ENCODE results near the gene EXT2.

Gene EXT2

DNA sequence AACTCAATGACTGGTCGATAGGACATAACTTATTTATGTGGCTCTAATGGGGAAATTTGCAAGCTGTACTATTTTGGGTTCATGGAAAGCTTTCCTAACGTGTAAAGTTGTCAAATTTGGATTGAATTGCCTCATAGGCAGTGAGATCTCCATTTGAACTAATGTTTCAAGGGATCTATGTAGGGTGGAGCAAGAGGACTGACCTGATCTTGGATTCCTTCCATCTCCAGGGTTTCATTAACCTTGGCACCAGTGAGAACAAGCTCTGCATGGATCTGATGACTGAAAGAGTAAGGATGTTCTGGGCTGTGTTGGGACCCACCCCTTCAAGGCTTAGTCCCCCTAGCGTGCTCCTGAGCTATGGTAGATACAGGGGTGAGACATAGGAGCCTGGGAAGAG, 45.6 kb upstream of the EXT2 start:
- Histone ChIP-seq H3K4me3 (replicated peaks; ENCODE audit: insufficient read depth, low read length) (no peak overlapping the region), H3K27ac (replicated peaks) (no peak overlapping the region), H3K27me3 (ENCODE audit: insufficient read depth, poor library complexity, severe bottlenecking) (no peaks in the 10 kb centered on the region)
- TF ChIP-seq, protein P1, sequence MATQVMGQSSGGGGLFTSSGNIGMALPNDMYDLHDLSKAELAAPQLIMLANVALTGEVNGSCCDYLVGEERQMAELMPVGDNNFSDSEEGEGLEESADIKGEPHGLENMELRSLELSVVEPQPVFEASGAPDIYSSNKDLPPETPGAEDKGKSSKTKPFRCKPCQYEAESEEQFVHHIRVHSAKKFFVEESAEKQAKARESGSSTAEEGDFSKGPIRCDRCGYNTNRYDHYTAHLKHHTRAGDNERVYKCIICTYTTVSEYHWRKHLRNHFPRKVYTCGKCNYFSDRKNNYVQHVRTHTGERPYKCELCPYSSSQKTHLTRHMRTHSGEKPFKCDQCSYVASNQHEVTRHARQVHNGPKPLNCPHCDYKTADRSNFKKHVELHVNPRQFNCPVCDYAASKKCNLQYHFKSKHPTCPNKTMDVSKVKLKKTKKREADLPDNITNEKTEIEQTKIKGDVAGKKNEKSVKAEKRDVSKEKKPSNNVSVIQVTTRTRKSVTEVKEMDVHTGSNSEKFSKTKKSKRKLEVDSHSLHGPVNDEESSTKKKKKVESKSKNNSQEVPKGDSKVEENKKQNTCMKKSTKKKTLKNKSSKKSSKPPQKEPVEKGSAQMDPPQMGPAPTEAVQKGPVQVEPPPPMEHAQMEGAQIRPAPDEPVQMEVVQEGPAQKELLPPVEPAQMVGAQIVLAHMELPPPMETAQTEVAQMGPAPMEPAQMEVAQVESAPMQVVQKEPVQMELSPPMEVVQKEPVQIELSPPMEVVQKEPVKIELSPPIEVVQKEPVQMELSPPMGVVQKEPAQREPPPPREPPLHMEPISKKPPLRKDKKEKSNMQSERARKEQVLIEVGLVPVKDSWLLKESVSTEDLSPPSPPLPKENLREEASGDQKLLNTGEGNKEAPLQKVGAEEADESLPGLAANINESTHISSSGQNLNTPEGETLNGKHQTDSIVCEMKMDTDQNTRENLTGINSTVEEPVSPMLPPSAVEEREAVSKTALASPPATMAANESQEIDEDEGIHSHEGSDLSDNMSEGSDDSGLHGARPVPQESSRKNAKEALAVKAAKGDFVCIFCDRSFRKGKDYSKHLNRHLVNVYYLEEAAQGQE (IDR thresholded peaks at IDR 0.05; ENCODE audit: insufficient replicate concordance, low read depth) = no peak
- TF ChIP-seq, protein P2, sequence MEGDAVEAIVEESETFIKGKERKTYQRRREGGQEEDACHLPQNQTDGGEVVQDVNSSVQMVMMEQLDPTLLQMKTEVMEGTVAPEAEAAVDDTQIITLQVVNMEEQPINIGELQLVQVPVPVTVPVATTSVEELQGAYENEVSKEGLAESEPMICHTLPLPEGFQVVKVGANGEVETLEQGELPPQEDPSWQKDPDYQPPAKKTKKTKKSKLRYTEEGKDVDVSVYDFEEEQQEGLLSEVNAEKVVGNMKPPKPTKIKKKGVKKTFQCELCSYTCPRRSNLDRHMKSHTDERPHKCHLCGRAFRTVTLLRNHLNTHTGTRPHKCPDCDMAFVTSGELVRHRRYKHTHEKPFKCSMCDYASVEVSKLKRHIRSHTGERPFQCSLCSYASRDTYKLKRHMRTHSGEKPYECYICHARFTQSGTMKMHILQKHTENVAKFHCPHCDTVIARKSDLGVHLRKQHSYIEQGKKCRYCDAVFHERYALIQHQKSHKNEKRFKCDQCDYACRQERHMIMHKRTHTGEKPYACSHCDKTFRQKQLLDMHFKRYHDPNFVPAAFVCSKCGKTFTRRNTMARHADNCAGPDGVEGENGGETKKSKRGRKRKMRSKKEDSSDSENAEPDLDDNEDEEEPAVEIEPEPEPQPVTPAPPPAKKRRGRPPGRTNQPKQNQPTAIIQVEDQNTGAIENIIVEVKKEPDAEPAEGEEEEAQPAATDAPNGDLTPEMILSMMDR (IDR thresholded peaks at IDR 0.05; ENCODE audit: insufficient read depth, low read length) = no peak
- TF ChIP-seq POLR2AphosphoS5 (IDR thresholded peaks at IDR 0.05; ENCODE audit: low read depth) (no peak), SPI1 (IDR thresholded peaks at IDR 0.05; ENCODE audit: borderline replicate concordance, low read depth) (no peak), GABPA (IDR thresholded peaks at IDR 0.05; ENCODE audit: low read depth) (no peak)
- no peak for DNase-seq (ENCODE audit: low read depth in 1 of 2, low spot score in 1 of 2)

DNA sequence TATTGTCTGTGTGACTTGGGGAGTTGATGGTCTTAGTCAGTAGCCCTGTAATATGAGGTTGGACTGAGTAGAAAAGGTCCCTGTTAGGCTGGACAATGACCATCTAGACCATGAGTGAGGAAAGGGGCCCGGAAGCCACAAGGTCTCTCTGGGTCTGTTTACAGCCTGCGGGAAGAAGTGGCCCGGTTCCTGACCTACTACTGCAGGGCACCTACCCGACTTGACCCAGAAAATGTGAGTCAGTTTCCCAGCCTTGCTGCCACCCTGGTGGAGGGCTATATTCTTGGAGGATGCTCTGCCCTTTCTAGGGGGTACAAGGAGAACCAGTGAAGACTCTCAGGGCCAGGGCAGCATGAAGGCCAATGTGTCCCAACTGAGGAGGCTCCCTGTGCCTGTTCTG, 44.3 kb upstream of the EXT2 start:
- no peak for DNase-seq (ENCODE audit: low read depth in 1 of 2, low spot score in 1 of 2)
- H3K27ac ChIP-seq (replicated peaks) = no peak overlapping the region
- no peak overlapping the region for H3K4me3 ChIP-seq (replicated peaks; ENCODE audit: insufficient read depth, low read length)
- no peaks in the 10 kb centered on the region for H3K27me3 ChIP-seq (ENCODE audit: insufficient read depth, poor library complexity, severe bottlenecking)
- TF ChIP-seq, protein P1 (IDR thresholded peaks at IDR 0.05; ENCODE audit: insufficient replicate concordance, low read depth) = no peak
- no peak for TF ChIP-seq POLR2AphosphoS5 (IDR thresholded peaks at IDR 0.05; ENCODE audit: low read depth)
- no peak for TF ChIP-seq GABPA (IDR thresholded peaks at IDR 0.05; ENCODE audit: low read depth)
- TF ChIP-seq SPI1 (IDR thresholded peaks at IDR 0.05; ENCODE audit: borderline replicate concordance, low read depth) = no peak
- TF ChIP-seq, protein P2 (IDR thresholded peaks at IDR 0.05; ENCODE audit: insufficient read depth, low read length) = no peak

DNA sequence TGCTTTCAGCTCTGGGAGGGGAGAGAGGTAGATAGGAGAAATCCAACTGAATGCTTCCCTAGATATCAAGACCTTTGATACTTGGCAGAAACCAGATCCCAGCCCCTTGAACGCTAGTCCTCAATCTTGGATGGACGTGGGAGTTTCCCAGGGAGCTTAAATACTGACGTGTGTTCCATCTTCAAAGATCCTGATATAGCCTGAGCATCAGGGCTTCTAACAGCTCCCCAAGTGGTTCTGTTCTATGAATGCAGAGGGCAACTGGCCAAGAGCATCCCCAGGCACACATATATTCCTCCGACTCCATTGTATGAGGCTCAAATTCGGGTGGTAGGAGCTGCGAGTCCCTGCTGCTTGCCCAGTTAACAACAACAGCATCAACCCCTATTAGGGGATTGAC, 38.1 kb upstream of the EXT2 start:
- no peak for DNase-seq (ENCODE audit: low read depth in 1 of 2, low spot score in 1 of 2)
- no peak overlapping the region for H3K4me3 ChIP-seq (replicated peaks; ENCODE audit: insufficient read depth, low read length)
- no peak overlapping the region for H3K27ac ChIP-seq (replicated peaks)
- TF ChIP-seq, protein P2 (IDR thresholded peaks at IDR 0.05; ENCODE audit: insufficient read depth, low read length) = no peak
- no peak for TF ChIP-seq GABPA (IDR thresholded peaks at IDR 0.05; ENCODE audit: low read depth)
- no peak for TF ChIP-seq POLR2AphosphoS5 (IDR thresholded peaks at IDR 0.05; ENCODE audit: low read depth)
- TF ChIP-seq, protein P1 (IDR thresholded peaks at IDR 0.05; ENCODE audit: insufficient replicate concordance, low read depth) = no peak
- TF ChIP-seq SPI1 (IDR thresholded peaks at IDR 0.05; ENCODE audit: borderline replicate concordance, low read depth) = no peak
- peaks cover 3% of the 10 kb centered on the region for H3K27me3 ChIP-seq (ENCODE audit: insufficient read depth, poor library complexity, severe bottlenecking)

Measured in HL-60 (cell line).